HG03520 (cell line): ENCODE measurements around the gene OR2C1.

Source experiments
- ATAC-seq: cut with Tn5 transposase; IDR thresholded peaks from one replicate; pipeline ENCODE4 v1.9.1; 2021; ENCODE audit warnings: mild to moderate bottlenecking, moderate library complexity; ENCODE audit not compliant: unreplicated experiment

Gene OR2C1

DNA sequence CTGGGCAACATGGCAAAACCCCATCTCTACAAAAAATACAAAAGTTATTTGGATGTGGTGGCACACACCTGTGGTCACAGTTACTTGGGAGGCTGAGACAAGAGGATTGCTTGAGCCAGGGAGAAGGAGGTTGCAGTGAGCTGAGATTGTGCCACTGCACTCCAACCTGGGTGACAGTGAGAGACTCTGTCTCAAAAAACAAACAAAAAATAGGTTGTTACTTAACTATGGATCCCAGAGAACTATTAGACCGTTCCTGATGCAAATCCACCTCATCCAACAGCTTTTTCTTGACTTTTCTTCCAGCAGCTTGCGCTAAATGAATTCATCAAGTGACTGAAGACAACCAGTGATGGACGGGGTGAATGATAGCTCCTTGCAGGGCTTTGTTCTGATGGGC is at the start of gene OR2C1:
Gene OR2C1 (plus strand): TSS at position 301 of the 400 bp plus-strand sequence. CDS start 52 bp downstream, at position 353.
- no peak for ATAC-seq

DNA sequence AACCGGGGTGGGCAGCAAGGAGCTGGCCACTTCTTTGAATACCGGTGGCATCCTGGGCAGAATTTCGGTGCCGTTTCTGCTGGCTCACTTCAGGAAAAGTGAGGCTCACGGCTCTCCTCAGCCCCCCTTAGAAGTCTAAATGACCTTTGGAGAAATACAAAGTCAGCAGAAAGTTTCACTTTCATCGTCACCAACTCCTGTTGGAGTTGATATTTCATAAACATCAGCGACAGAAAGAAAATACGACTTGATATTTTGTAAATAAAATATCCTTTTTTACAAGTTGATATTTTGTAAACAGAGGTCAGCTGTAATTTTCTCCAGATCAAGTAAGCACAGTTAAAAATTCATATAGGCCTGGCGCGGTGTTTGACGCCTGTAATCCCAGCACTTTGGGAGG is 49.6 kb upstream of the OR2C1 start:
- no peak for ATAC-seq

DNA sequence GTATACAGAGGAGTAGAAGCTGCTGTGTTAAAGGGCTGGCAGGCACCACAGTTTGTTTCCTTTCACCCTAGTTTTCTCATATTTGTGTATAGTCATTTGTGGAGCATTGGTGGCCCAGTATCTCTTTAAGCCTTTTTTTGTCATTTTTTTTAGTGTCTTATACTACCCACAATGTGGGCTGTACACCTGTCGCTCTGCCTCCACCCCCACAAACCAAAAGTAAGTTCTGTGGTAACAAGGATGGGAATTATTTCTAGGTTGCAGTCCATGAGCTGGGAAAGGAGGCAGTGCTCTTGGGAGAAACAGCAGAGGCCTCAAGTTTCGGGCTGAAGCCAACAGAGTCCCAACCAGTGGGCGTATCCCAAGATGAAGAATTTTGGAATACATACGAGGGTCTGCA is 44.2 kb upstream of the OR2C1 start:
- no peak for ATAC-seq

DNA sequence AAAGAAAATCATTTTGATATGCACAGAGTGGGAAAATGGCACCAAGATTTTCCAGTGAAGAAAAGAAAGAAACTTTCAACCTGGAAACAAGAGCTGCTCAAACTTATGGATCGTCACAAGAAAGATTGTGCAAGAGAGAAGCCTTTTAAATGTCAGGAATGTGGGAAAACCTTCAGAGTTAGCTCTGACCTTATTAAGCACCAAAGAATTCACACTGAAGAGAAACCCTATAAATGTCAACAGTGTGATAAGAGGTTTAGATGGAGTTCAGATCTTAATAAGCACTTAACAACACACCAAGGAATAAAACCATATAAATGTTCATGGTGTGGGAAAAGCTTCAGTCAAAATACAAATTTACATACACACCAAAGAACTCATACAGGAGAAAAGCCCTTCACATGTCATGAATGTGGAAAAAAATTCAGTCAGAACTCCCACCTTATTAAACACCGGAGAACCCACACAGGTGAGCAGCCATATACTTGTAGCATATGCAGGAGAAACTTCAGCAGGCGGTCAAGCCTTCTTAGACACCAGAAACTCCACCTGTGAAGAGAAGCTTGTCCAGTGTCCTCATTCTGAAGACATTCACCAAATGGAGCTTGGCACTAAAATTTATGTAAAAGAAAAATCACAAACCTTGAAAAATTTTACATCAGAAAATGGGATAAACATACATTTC is 38.2 kb upstream of the OR2C1 start:
- ATAC-seq, result no peak

DNA sequence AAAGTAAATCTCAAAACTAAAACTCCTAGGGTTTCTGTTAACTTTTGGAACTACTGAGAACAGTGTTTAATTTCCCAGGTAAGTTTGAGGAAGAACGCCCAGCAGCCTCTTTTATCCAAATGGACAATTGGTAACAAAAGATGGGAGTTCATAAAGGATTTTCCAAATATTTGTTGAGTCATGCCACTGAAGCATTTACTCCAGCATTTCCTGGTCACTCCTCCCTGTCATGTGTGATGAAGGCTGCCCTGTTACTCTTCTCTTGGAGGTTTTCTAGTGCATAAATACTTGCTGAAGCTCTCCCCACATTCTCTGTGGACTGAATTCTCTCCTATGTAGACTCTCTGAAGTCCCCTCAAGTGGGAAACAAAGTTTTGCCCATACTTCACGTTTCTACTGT is 33.9 kb upstream of the OR2C1 start:
- no peak for ATAC-seq

GRCh38 chr16:3327514-3327913 is 28.2 kb upstream of the OR2C1 start:
- ATAC-seq, result no peak

DNA sequence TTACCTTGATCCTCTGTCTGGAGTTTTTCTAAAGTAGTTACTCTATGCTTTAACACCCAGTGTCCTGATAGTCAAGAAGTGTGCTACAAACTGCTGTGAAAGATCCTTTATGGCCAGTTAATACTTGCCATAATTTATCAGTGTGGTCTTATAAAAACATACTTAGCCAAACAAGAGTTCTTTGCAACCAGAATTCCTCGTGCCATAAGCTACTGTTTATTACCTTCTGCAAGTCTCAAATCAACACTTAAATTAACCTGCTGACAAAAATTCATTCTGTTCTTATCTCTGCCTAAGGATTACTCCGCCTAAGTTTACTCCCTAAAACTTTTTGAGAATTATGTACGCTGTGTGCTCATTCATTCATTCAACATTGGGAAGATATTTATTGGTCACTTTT is 27.6 kb upstream of the OR2C1 start:
- no peak for ATAC-seq

DNA sequence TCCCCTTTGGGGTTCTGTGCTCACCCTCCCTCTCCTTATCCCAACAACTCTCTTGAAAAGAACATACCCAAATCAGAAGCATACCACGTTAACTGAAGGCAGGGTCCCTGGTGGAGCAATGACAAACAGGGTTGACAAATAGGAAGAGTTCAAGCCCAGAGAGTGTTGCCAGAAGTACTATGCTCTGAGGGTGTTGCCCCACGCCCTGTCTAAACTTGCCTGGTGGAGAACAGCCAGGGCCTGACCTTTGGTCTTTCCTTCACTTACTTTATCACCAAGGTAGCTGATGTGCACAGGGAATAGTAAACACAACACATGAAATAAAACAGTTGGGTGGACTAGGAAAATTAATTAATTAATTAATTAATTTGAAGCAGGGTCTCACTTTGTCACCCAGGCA is 27.0 kb upstream of the OR2C1 start:
- ATAC-seq, result no peak

DNA sequence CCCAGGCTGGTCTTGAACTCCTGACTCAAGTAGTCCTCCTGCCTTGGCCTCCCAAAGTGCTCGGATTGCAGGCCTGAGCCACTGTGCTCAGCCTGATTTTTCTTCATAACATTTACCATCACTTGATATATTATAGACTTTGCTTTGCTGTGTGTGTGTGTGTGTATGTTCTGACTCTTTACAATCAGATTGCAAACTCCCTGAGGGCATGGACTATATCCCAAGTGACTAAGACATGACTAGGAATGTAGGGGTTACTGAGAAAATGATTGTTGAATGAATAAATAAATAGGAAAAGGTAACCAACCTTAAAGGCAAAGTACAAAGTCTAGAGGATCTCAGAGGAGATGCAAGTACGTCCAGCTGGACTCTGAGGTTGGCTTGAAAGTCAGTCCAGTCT is 9.6 kb upstream of the OR2C1 start:
- no peak for ATAC-seq

- ATAC-seq, result no peak
Observed at GRCh38 chr16:3347586-3347985, 8.1 kb upstream of the OR2C1 start.

DNA sequence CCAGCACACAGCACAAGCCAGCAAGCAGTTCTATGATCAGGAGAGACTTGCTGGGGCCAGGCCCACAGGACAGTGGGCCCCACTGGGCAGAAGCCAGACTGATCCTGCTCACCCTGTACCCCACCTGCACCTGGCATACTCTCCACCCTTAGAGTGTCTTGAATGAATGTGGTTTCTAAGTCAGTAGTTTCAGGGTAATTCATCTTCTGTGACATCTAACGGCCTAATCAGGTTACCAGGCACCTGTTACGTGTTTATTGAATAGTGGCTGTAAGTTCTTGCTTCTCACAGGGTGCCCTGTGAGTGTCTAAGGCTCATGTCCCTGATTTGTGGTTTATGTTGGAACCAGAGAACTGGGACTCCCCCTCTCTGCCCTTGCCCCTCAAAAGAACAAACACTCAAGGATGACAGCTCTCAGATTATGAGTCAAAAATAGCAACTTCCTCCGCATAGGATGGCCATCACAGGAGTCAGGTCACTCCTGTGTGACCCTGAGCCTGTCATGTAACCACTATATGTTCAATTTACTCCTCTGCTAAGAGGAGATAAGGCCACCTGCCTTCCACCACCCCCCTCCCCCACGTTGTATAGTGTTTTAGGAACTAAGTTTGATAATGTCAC is 7.0 kb upstream of the OR2C1 start:
- ATAC-seq, result no peak

DNA sequence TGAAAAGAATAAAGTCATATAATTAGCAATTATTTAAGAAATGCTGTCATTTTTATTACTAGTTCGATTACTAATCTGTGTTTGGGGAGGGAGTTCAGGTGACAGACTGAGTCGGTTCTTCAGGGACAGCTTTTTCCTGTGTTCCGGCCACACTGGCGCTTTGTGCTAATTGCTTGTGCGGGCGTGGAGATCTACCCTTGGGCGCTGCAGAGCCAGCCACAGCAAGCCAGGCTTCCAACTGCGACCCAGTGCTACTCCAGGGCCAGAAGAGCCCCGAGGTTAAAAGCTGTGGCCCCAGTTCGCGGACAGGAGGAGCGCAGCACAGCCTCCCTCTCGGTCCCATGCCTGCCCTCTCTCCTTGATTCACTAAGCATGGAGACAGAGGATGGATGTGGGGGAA is 6.5 kb upstream of the OR2C1 start:
- no peak for ATAC-seq

- ATAC-seq, result no peak
Observed at GRCh38 chr16:3356118-3356517, 429 bp downstream of the OR2C1 start.

- no peak for ATAC-seq
Observed at GRCh38 chr16:3358871-3359270, 3.2 kb downstream of the OR2C1 start.

DNA sequence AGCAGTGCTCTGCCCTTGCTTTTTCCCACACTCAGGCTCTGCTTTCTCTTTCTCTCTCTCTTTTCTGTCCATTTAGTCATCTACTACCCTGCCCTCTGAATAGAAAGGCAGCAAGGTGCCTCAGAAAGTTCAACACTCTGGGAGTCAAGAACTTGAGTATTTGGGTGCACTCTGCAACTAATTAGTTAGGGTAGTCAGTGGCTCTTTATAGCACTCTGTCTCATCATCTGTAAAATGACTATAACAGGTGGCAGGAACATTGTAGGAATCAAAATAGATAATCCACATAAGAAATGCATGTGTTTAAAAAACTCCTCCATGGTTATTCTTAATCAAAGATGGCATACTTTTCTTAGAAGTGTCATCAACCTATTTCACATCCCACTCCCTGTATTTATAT is 7.2 kb downstream of the OR2C1 start:
- ATAC-seq, result no peak

DNA sequence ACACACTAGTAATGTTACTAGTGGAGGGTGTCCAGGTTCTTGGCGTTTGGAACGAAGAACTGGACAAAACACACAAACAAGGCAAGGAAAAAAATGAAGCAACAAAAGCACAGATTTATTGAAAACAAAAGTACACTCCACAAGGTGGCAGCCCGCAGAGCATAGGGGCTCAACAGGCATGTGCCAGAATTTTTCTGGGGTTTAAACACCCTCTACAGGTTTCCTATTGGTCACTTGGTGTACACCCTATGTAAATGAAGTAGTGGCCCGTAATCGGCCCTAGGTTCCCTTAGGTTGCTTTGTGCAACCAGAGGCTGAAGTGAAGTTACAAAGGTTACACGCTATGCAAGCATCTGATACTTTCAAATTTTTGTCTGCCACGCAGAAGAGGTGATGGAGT is 8.1 kb downstream of the OR2C1 start:
- ATAC-seq, result no peak

DNA sequence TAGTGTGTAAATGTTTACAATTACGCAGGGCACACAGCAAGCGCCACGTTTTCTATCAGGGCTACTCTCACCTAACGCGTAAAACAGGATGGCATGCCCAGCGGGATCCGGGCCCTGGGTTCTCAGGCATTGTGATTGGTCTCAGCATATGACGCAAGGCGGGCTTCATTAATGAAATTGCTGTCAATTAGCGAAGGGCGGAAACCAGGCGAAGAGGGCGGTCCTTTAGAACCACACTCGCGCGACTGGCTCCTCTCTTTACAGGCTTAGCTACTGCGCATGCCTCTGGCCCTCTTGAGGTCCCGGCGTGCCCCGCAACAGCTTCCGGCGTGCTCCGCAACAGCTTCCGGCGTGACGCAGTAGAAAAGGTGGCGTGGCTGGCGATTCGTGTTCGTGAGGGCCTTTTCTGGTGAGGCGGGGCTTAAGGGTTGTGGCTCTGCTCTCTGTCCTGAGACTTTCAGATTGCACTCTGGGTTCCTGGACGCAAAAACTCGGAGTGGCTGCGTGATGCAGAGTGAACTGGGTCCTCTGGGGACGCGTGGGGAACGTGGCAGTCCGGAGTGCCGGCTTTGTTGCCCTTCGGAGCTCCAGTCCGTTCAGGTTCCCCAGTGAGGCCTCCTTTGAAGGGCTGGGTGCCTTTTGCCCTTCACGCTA is 9.2 kb downstream of the OR2C1 start:
- no peak for ATAC-seq

DNA sequence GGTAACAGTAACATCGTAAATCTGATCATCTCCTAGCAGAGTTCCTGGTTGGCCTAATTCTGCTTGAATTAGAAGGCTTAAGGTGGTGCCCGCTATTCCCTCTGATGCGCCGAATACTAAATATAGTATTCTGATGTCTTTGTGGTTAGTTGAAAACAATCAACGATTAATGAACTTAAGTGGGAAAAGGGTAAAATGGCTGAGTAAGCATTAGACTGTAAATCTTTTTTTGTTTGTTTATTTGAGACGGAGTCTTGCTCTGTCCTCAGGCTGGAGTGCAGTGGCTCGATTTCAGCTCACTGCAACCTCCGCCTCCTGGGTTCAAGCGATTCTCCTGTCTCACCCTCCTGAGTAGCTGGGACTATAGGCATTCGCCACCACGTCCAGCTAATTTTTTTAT is 13.4 kb downstream of the OR2C1 start:
- no peak for ATAC-seq

DNA sequence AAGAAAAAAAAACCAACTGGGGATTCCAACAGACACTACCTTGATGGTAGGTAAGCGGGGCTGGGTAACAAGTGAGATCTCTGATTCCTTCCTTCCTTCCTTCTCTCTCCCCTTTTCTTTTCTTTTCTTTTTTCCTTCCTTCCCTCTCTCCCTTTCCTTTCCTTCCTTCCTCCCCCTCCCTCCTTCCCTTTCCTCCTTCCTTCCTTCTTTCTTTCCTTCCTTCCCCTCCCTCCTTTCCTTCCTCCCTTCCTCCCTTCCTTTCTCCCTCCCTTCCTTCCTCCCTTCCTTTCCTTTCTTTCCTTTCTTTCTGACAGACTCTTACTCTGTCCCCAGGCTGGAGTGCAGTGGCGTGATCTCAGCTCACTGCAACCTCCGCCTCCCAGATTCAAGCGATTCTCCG is 20.0 kb downstream of the OR2C1 start:
- no peak for ATAC-seq

DNA sequence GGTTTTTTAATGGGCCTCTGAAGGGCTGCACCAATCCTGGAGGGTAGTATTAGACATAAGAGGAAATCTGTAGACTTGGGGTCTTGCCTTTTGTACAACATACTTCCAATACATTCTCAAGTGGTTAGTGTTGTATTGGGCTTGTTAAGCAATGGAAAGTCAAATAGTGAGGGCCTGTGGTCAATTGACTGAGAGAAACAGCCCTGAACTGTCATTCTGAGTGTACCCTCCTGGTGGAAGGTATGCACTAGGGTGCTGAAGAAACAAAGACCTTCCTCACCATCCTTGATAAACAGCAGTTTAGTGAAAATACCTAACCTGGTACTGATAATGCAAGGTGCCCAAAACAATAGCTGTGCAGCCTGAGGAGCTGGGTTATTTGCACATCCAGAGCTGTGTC is 22.2 kb downstream of the OR2C1 start:
- ATAC-seq, result no peak

DNA sequence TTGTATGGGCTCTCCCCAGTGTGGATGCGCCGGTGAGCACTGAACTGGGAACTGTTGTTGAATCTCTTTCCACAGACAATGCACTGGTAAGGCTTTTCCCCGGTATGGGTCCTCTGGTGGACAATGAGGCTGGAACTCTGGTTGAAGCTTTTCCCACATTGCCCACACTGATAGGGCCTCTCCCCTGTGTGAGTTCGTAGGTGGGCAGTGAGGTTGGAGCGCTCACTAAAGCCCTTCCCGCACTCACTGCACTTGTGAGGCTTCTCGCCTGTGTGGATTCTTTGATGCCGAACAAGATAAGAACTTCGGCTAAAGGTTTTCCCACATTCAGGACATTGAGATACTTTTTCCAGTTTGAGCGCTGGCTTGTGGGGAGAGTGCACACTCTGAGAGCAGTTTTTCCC is 27.4 kb downstream of the OR2C1 start:
- no peak for ATAC-seq

- no peak for ATAC-seq
Observed at GRCh38 chr16:3388325-3388724, 32.6 kb downstream of the OR2C1 start.
